ENCODE data around the gene SLCO4A1. TPM values are rescaled to one million over a fixed set of nuclear protein-coding genes. Genes with fewer than 3 reads are reported as not detected.
A peak's percentile ranks its signal among the peaks of the same experiment; 100 is the strongest.

Gene SLCO4A1
- total and polyA plus RNA-seq, 2 experiments from 2014 or later, result 0.22 to 0.43 TPM

GRCh38 chr20:62714799-62715198 is 72.5 kb downstream of the SLCO4A1 start:
- H3K9me2 ChIP-seq (ENCODE audit: insufficient read depth), result no peaks in the 10 kb centered on the region
- H3K79me2 ChIP-seq (ENCODE audit: insufficient read depth), result no peaks in the 10 kb centered on the region
- in situ Hi-C loops (cut with MboI), result no loop called here
- no peaks in the 10 kb centered on the region for H3K36me3 ChIP-seq (ENCODE audit: low read depth)
- H3K4me2 ChIP-seq (ENCODE audit: unreplicated experiment), result no peak overlapping the region
- H3F3A ChIP-seq (ENCODE audit: insufficient read depth), result no peaks in the 10 kb centered on the region
- H2AFZ ChIP-seq, result no peak overlapping the region
- no peaks in the 10 kb centered on the region for H4K20me1 ChIP-seq (ENCODE audit: insufficient read depth)
- no peak for TF ChIP-seq EZH2phosphoT487 (IDR thresholded peaks at IDR 0.05; ENCODE audit: insufficient read depth, low read depth)
- no peak for TF ChIP-seq EZH2 (IDR thresholded peaks at IDR 0.05; ENCODE audit: insufficient read depth, poor library complexity, severe bottlenecking)
- H3K4me1 ChIP-seq (ENCODE audit: insufficient read depth), result no peaks in the 10 kb centered on the region
- no peak overlapping the region for H3K4me3 ChIP-seq
- peaks cover 3% of the 10 kb centered on the region for H3K9me3 ChIP-seq (ENCODE audit: low read depth)
- H3K27me3 ChIP-seq (replicated peaks; ENCODE audit: insufficient read depth), result peaks cover 36% of the 10 kb centered on the region
- 82% methylated on average over 6 of the region's 6 CpGs for WGBS, 2 experiments (ENCODE audit: low coverage in 1 of 2, low lambda C conversion rate in 2 of 2, missing lambda C conversion rate in 2 of 2)
- no peak overlapping the region for H3K27ac ChIP-seq
- H3K9ac ChIP-seq, result no peak overlapping the region
- no peak for DNase-seq

- H3F3A ChIP-seq (ENCODE audit: insufficient read depth), result no peaks in the 10 kb centered on the region
- H3K9ac ChIP-seq, result no peak overlapping the region
- TF ChIP-seq EZH2phosphoT487 (IDR thresholded peaks at IDR 0.05; ENCODE audit: insufficient read depth, low read depth) (no peak), EZH2 (IDR thresholded peaks at IDR 0.05; ENCODE audit: insufficient read depth, poor library complexity, severe bottlenecking) (no peak)
- H3K9me2 ChIP-seq (ENCODE audit: insufficient read depth), result no peaks in the 10 kb centered on the region
- no peak for DNase-seq
- H3K4me2 ChIP-seq (ENCODE audit: unreplicated experiment), result no peak overlapping the region
- H3K79me2 ChIP-seq (ENCODE audit: insufficient read depth), result no peaks in the 10 kb centered on the region
- H3K4me3 ChIP-seq, result no peak overlapping the region
- H3K27me3 ChIP-seq (replicated peaks; ENCODE audit: insufficient read depth), result peaks cover 36% of the 10 kb centered on the region
- H4K20me1 ChIP-seq (ENCODE audit: insufficient read depth), result no peaks in the 10 kb centered on the region
- H3K27ac ChIP-seq, result no peak overlapping the region
- no peak overlapping the region for H2AFZ ChIP-seq
- no peaks in the 10 kb centered on the region for H3K36me3 ChIP-seq (ENCODE audit: low read depth)
- 66 to 68% methylated on average over 10 of the region's 10 CpGs for WGBS, 2 experiments (ENCODE audit: low coverage in 1 of 2, low lambda C conversion rate in 2 of 2, missing lambda C conversion rate in 2 of 2)
- in situ Hi-C loops (cut with MboI), result no loop called here
- H3K4me1 ChIP-seq (ENCODE audit: insufficient read depth), result no peaks in the 10 kb centered on the region
- H3K9me3 ChIP-seq (ENCODE audit: low read depth), result peaks cover 6% of the 10 kb centered on the region
Measured at GRCh38 chr20:62715201-62715600, 72.9 kb downstream of the SLCO4A1 start.

GRCh38 chr20:62716198-62716940 is 74.1 kb downstream of the SLCO4A1 start:
- H3K27ac ChIP-seq, result no peak overlapping the region

GRCh38 chr20:62716941-62717310 is 74.6 kb downstream of the SLCO4A1 start:
- Histone ChIP-seq H3K9ac (no peak overlapping the region), H3K4me1 (ENCODE audit: insufficient read depth) (no peaks in the 10 kb centered on the region), H3K4me2 (ENCODE audit: unreplicated experiment) (no peak overlapping the region), H3K36me3 (ENCODE audit: low read depth) (no peaks in the 10 kb centered on the region), H3K79me2 (ENCODE audit: insufficient read depth) (no peaks in the 10 kb centered on the region), H4K20me1 (ENCODE audit: insufficient read depth) (no peaks in the 10 kb centered on the region), H2AFZ (no peak overlapping the region), H3F3A (ENCODE audit: insufficient read depth) (no peaks in the 10 kb centered on the region), H3K27me3 (replicated peaks; ENCODE audit: insufficient read depth) (peaks cover 44% of the 10 kb centered on the region), H3K27ac (no peak overlapping the region), H3K9me2 (ENCODE audit: insufficient read depth) (no peaks in the 10 kb centered on the region), H3K9me3 (ENCODE audit: low read depth) (peaks cover 10% of the 10 kb centered on the region), H3K4me3 (no peak overlapping the region)
- TF ChIP-seq EZH2 (IDR thresholded peaks at IDR 0.05; ENCODE audit: insufficient read depth, poor library complexity, severe bottlenecking) (no peak), EZH2phosphoT487 (IDR thresholded peaks at IDR 0.05; ENCODE audit: insufficient read depth, low read depth) (no peak)
- DNase-seq, result no peak
- WGBS, 2 experiments (ENCODE audit: low coverage in 1 of 2, low lambda C conversion rate in 2 of 2, missing lambda C conversion rate in 2 of 2), result 80 to 81% methylated on average over 10 to 11 of the region's 11 CpGs
- in situ Hi-C loops (cut with MboI), result no loop called here

More at GRCh38 chr20:62716198-62716940, 74.1 kb downstream of the SLCO4A1 start:
- TF ChIP-seq EZH2phosphoT487 (IDR thresholded peaks at IDR 0.05; ENCODE audit: insufficient read depth, low read depth), result no peak
- no peak for TF ChIP-seq EZH2 (IDR thresholded peaks at IDR 0.05; ENCODE audit: insufficient read depth, poor library complexity, severe bottlenecking)
- 59 to 69% methylated on average over 27 to 30 of the region's 30 CpGs for WGBS, 2 experiments (ENCODE audit: low coverage in 1 of 2, low lambda C conversion rate in 2 of 2, missing lambda C conversion rate in 2 of 2)
- Histone ChIP-seq H4K20me1 (ENCODE audit: insufficient read depth) (no peaks in the 10 kb centered on the region), H3K9me3 (ENCODE audit: low read depth) (peaks cover 10% of the 10 kb centered on the region), H3K4me2 (ENCODE audit: unreplicated experiment) (no peak overlapping the region), H3K9ac (no peak overlapping the region), H3K27me3 (replicated peaks; ENCODE audit: insufficient read depth) (peaks cover 38% of the 10 kb centered on the region), H3F3A (ENCODE audit: insufficient read depth) (no peaks in the 10 kb centered on the region), H3K4me3 (no peak overlapping the region), H3K79me2 (ENCODE audit: insufficient read depth) (no peaks in the 10 kb centered on the region), H3K4me1 (ENCODE audit: insufficient read depth) (no peaks in the 10 kb centered on the region), H2AFZ (no peak overlapping the region), H3K36me3 (ENCODE audit: low read depth) (no peaks in the 10 kb centered on the region), H3K9me2 (ENCODE audit: insufficient read depth) (no peaks in the 10 kb centered on the region)
- DNase-seq, result peak; percentile 18
- in situ Hi-C loops (cut with MboI), result no loop called here

All from GM23248 (cell line).